HL-60 (cell line): ENCODE measurements around the gene ZDHHC7.
A peak's percentile ranks its signal among the peaks of the same experiment; 100 is the strongest.

Source experiments
- DNase-seq, 2 experiments: peaks; one replicate each; pipeline ENCODE4 v3.0.0-alpha.2; 2010 to 2020; ENCODE audit warnings: low read depth in 1 of 2, low spot score in 1 of 2
- H3K27ac ChIP-seq: fragments of 250-450 bp; sonication (Bioruptor Pico); replicated peaks from 2 replicates; pipeline ENCODE4 v1.5.1; 2020; ENCODE audit warnings: mild to moderate bottlenecking, moderate library complexity
- H3K27me3 ChIP-seq: fragments of 250-450 bp; sonication (Bioruptor Pico); 2 replicates; pipeline ENCODE4 v1.5.1; 2021; ENCODE audit warnings: mild to moderate bottlenecking, moderate library complexity; ENCODE audit not compliant: insufficient read depth, poor library complexity, severe bottlenecking
- H3K4me3 ChIP-seq: replicated peaks from 2 replicates; pipeline ENCODE4 v1.5.1; 2011; ENCODE audit warnings: mild to moderate bottlenecking, control low read depth, low read length; ENCODE audit not compliant: insufficient read depth
- GABPA ChIP-seq: IDR thresholded peaks from 2 replicates; pipeline ENCODE4 v1.6.1; 2012; ENCODE audit warnings: low read depth
- POLR2AphosphoS5 ChIP-seq: IDR thresholded peaks from 2 replicates; pipeline ENCODE4 v1.6.1; 2012; ENCODE audit warnings: low read depth
- SPI1 ChIP-seq: IDR thresholded peaks from 2 replicates; pipeline ENCODE4 v1.6.1; 2012; ENCODE audit warnings: low read depth, mild to moderate bottlenecking, borderline replicate concordance
- TF ChIP-seq, protein P1 (sequence below): IDR thresholded peaks from one replicate; pipeline ENCODE4 v1.5.1; 2011; ENCODE audit warnings: low read length, control low read depth, inconsistent platforms; ENCODE audit not compliant: insufficient read depth
- TF ChIP-seq, protein P2 (sequence below): IDR thresholded peaks from 2 replicates; pipeline ENCODE4 v1.6.1; 2012; ENCODE audit warnings: low read depth; ENCODE audit not compliant: insufficient replicate concordance

Gene ZDHHC7

DNA sequence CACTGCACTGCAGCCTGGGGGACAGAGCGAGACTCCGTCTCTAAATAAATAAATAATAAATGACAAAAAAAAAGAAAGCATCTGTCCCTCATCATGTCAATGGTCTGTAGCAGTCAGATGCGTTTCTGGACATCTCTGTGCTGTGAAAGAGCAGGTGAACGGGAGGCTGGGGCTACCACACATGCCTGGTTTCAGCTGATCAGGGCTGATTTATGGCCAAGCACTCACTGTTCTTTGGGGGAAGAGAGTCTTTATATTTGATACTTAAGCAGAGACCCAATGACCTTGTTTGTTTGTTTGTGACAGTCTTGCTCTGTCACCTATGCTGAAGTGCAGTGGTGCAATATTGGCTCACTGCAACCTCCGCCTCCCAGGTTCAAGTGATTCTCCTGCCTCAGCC, 33.7 kb upstream of the ZDHHC7 start:
- Histone ChIP-seq H3K4me3 (no peak overlapping the region), H3K27ac (no peak overlapping the region), H3K27me3 (peaks cover 38% of the 10 kb centered on the region)
- no peak for DNase-seq
- TF ChIP-seq SPI1, result no peak

DNA sequence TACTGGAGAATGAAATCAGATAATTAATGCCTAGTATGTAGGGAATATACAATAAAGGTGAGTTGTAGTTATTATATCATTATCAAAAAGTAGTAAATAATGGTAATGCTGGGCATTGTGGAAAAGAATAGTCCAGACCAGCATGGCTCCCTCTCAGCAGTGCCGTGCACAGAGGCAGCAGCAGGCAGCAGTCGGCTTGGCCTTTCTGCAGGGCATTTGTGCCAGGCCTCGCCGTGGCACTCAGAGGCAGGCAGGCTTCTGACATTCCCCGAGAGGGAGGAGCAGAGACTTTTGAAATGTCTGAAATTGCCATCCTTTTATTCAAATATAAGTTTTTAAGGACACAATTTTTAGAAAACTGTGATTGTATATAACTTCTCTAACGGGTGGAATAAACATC, 31.3 kb upstream of the ZDHHC7 start:
- H3K4me3 ChIP-seq, result no peak overlapping the region
- no peak for DNase-seq
- H3K27ac ChIP-seq, result no peak overlapping the region
- TF ChIP-seq, protein P1, sequence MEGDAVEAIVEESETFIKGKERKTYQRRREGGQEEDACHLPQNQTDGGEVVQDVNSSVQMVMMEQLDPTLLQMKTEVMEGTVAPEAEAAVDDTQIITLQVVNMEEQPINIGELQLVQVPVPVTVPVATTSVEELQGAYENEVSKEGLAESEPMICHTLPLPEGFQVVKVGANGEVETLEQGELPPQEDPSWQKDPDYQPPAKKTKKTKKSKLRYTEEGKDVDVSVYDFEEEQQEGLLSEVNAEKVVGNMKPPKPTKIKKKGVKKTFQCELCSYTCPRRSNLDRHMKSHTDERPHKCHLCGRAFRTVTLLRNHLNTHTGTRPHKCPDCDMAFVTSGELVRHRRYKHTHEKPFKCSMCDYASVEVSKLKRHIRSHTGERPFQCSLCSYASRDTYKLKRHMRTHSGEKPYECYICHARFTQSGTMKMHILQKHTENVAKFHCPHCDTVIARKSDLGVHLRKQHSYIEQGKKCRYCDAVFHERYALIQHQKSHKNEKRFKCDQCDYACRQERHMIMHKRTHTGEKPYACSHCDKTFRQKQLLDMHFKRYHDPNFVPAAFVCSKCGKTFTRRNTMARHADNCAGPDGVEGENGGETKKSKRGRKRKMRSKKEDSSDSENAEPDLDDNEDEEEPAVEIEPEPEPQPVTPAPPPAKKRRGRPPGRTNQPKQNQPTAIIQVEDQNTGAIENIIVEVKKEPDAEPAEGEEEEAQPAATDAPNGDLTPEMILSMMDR, result no peak
- TF ChIP-seq GABPA (no peak), POLR2AphosphoS5 (no peak), SPI1 (no peak)
- TF ChIP-seq, protein P2, sequence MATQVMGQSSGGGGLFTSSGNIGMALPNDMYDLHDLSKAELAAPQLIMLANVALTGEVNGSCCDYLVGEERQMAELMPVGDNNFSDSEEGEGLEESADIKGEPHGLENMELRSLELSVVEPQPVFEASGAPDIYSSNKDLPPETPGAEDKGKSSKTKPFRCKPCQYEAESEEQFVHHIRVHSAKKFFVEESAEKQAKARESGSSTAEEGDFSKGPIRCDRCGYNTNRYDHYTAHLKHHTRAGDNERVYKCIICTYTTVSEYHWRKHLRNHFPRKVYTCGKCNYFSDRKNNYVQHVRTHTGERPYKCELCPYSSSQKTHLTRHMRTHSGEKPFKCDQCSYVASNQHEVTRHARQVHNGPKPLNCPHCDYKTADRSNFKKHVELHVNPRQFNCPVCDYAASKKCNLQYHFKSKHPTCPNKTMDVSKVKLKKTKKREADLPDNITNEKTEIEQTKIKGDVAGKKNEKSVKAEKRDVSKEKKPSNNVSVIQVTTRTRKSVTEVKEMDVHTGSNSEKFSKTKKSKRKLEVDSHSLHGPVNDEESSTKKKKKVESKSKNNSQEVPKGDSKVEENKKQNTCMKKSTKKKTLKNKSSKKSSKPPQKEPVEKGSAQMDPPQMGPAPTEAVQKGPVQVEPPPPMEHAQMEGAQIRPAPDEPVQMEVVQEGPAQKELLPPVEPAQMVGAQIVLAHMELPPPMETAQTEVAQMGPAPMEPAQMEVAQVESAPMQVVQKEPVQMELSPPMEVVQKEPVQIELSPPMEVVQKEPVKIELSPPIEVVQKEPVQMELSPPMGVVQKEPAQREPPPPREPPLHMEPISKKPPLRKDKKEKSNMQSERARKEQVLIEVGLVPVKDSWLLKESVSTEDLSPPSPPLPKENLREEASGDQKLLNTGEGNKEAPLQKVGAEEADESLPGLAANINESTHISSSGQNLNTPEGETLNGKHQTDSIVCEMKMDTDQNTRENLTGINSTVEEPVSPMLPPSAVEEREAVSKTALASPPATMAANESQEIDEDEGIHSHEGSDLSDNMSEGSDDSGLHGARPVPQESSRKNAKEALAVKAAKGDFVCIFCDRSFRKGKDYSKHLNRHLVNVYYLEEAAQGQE, result no peak
- peaks cover 35% of the 10 kb centered on the region for H3K27me3 ChIP-seq

DNA sequence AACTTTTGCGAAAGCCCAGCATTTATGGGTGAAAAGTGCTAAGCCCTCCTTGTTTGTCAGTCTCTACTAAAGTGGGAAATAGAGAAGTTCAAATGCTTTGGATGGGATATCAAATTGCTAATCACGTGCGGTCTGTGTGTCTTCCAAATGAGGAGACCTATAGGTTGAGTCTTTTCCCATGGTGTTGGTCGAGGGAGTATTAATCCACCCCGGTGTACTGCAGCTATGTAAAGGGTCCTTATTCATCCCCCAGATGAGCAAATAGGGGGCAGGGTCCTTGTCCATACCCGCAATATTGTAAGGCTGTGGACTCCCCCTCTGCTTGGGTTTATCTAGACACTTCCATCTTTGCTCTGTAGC, 30.8 kb upstream of the ZDHHC7 start:
- TF ChIP-seq SPI1 (no peak), GABPA (no peak), POLR2AphosphoS5 (no peak)
- TF ChIP-seq, protein P2, result no peak
- TF ChIP-seq, protein P1, result no peak
- no peak overlapping the region for H3K4me3 ChIP-seq
- DNase-seq, result no peak
- no peak overlapping the region for H3K27ac ChIP-seq
- H3K27me3 ChIP-seq, result peaks cover 33% of the 10 kb centered on the region

DNA sequence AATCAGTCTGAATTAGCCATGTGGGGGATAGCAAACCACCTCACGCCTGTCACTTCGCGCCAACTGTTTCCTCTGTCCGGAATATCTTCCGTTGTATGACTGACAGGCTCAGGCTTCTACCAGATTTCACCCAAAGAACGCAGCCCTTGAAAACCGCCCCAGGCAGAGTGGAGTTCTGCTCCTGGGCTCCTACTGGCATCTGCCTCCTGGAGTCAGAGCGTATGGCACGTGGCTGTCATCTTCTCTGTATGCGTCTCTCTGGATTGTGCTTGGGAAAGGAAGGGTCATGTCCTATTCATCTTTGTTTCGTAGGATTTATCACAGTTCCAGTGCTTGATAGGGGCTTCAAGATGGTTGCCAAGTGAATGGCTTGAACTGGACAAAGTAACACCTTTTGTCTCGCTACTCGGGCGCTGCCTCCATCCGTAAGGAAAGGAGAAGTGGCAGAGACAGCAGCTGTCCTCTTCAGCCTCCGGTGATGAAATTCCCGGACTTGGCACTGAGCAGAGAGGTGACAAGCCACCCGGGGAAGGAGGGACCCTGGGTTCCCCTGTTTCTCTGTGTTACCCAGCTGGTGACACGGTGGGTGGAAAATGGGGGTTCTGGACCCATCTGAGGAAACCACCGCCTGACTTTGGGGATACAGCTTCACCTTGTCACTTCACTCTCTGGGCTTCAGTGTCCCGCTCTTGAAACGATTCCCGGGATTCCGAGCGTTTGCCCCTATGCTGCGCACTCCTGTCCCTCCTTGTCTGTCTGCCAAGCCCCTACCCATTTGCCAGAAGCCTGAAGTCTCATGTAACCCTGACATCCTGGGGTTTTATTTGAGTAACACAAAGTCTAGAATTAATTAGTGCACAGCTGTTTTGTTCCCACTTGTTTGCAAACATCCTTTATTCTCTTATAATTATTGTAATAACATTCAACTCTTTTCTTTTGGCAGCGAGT, 30.2 kb upstream of the ZDHHC7 start:
- Histone ChIP-seq H3K27ac (no peak overlapping the region), H3K27me3 (peaks cover 27% of the 10 kb centered on the region), H3K4me3 (no peak overlapping the region)
- TF ChIP-seq SPI1, result peak; percentile 77; the same call in 1 of the 2 replicates
- TF ChIP-seq, protein P1, result no peak
- DNase-seq, result peak in 1 of 2 experiments; percentile 45
